ENCODE data around the gene NABP1. TPM values are rescaled to one million over a fixed set of nuclear protein-coding genes. Genes with fewer than 3 reads are reported as not detected.

The NABP1 gene
- polyA plus RNA-seq, 1 experiment, result 204 TPM

DNA sequence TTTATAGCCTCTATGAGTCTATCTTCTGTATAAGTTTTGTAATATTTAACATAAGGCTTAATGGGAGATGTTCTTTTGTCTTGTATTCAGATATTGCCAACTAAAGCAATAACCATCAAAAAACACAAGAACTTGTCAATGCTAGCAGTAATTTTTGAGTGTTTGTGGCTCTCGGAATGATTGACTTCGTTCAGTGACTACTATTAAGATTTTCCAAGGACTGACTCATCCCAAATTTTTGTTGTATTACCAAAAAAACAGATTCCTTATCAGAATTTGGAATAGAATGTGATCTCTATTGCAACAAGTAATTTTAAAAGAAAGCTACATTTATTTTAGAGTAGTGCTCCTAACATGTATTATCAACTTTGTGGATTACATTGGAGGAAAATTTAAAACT, 8.1 kb downstream of the NABP1 start:
- TF ChIP-seq, protein P1, sequence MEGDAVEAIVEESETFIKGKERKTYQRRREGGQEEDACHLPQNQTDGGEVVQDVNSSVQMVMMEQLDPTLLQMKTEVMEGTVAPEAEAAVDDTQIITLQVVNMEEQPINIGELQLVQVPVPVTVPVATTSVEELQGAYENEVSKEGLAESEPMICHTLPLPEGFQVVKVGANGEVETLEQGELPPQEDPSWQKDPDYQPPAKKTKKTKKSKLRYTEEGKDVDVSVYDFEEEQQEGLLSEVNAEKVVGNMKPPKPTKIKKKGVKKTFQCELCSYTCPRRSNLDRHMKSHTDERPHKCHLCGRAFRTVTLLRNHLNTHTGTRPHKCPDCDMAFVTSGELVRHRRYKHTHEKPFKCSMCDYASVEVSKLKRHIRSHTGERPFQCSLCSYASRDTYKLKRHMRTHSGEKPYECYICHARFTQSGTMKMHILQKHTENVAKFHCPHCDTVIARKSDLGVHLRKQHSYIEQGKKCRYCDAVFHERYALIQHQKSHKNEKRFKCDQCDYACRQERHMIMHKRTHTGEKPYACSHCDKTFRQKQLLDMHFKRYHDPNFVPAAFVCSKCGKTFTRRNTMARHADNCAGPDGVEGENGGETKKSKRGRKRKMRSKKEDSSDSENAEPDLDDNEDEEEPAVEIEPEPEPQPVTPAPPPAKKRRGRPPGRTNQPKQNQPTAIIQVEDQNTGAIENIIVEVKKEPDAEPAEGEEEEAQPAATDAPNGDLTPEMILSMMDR (IDR thresholded peaks at IDR 0.05; ENCODE audit: low read depth, low read length), result no peak
- H3K9me3 ChIP-seq (ENCODE audit: control insufficient read depth, insufficient read depth, low read length), result no peaks in the 10 kb centered on the region
- H3K27ac ChIP-seq (ENCODE audit: low read depth, low read length), result no peak overlapping the region
- ChIA-PET CTCF (interaction anchor here (0.8 to 2.0 kb wide), 4 partner anchors 10 to 120 kb away, joined by 3 to 16 read pairs (median 3); no protein-coding TSS in a partner anchor), POLR2A (interaction anchor here (0.8 to 1.4 kb wide), 3 partner anchors 8 to 108 kb away, joined by 3 to 11 read pairs (median 7); partner anchors contain the start of gene NABP1)
- no peak overlapping the region for H3K4me3 ChIP-seq (ENCODE audit: low read depth, low read length)
- no peak for DNase-seq (ENCODE audit: low read depth, low spot score)
- H3K27me3 ChIP-seq (ENCODE audit: control insufficient read depth, insufficient read depth, low read length), result no peaks in the 10 kb centered on the region

DNA sequence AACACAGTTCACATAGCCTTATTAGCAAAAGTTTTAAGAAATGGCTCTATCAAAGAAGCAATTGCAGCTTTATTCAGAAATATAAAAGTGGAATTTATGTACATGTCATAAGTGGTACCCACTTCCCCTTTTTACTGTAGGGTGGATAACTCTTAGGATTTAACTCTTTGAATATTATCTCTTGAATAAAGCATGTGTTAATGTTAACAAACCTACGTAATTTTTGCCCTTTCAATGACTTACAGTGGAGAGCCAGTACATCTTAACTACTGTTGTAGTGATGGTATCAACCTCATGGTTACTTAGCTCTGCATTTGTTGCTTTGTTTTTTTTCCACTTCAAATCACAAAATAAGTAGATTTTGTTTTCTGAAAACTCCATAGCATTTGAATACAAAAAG, 8.8 kb downstream of the NABP1 start:
- CTCF ChIA-PET, result interaction anchor here (1.0 to 2.0 kb wide), 3 partner anchors 9 to 120 kb away, joined by 3 to 16 read pairs (median 3); no protein-coding TSS in a partner anchor
- H3K4me3 ChIP-seq (ENCODE audit: low read depth, low read length), result no peak overlapping the region
- POLR2A ChIA-PET, result interaction anchor here (0.6 to 1.4 kb wide), 4 partner anchors 9 to 111 kb away, joined by 3 to 11 read pairs (median 6); partner anchors contain the start of gene NABP1

DNA sequence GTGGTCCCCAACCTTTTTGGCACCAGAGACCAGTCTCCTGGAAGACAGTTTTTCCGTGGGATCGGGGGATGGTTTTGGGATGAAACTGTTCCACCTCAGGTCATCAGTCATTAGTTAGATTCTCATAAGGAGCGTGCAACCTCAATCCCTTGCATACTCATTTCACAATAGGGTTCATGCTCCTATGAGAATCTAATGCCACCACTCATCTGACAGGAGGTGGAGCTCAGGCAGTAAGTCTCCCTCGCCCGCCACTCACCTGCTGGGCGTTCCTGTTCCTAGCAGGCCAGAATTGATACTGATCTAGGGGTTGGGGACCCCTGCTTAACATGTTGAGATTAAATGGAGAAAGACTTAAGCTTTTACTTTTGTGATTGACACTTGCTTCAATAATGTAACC, 9.9 kb downstream of the NABP1 start:
- TF ChIP-seq, protein P1 (IDR thresholded peaks at IDR 0.05; ENCODE audit: low read depth, low read length), result no peak
- no peak for DNase-seq (ENCODE audit: low read depth, low spot score)
- Histone ChIP-seq H3K9me3 (ENCODE audit: control insufficient read depth, insufficient read depth, low read length) (no peaks in the 10 kb centered on the region), H3K27me3 (ENCODE audit: control insufficient read depth, insufficient read depth, low read length) (no peaks in the 10 kb centered on the region), H3K27ac (ENCODE audit: low read depth, low read length) (no peak overlapping the region), H3K4me3 (ENCODE audit: low read depth, low read length) (no peak overlapping the region)
- ChIA-PET CTCF (interaction anchor here (0.6 to 1.0 kb wide), 3 partner anchors 117 to 121 kb away, joined by 3 to 7 read pairs (median 3); no protein-coding TSS in a partner anchor), POLR2A (interaction anchor here (0.9 kb wide), 1 partner anchor 117 kb away, joined by 3 read pairs; no protein-coding TSS in a partner anchor)

More for the DNA sequence above, 8.8 kb downstream of the NABP1 start:
- no peaks in the 10 kb centered on the region for H3K27me3 ChIP-seq (ENCODE audit: control insufficient read depth, insufficient read depth, low read length)
- H3K9me3 ChIP-seq (ENCODE audit: control insufficient read depth, insufficient read depth, low read length), result no peaks in the 10 kb centered on the region
- H3K27ac ChIP-seq (ENCODE audit: low read depth, low read length), result no peak overlapping the region
- no peak for DNase-seq (ENCODE audit: low read depth, low spot score)
- TF ChIP-seq, protein P1 (IDR thresholded peaks at IDR 0.05; ENCODE audit: low read depth, low read length), result no peak

DNA sequence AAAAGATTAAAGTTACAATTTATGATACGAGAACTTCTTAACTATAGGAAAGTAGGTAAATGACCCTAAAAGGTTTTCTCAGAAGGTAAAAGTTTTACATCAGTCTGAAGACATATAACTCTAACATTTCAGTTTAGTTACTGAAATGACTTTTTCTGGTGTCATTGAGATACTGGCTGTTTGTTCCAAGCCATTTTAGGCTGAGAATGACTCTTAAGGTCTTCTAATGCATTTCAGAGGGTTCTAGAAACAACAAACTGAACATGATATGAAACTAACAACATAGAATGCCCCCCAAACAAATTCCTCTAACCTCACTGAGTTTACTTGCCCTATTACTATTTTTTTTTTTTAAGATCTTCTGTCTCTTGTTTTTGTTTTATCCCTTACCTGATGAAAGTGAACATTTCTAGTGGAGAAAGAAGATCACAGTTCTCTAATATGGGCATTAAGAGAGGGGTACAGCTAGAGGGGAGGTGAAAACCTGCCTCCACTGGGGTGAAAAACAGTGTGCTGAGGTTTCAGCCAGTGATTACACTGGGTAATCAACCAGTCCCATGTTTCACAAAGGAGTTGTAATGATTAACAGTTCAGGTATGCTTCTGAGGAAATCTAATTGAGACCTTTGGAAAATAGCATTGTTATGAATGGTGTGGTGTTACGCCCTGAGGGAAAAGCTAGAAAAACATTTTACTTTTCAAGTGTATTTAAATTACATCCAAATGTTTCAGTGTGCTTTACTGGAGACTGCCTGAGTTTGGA, 11.2 kb downstream of the NABP1 start:
- Histone ChIP-seq H3K27me3 (ENCODE audit: control insufficient read depth, insufficient read depth, low read length) (no peaks in the 10 kb centered on the region), H3K9me3 (ENCODE audit: control insufficient read depth, insufficient read depth, low read length) (no peaks in the 10 kb centered on the region), H3K27ac (ENCODE audit: low read depth, low read length) (peak overlapping the region; percentile 32), H3K4me3 (ENCODE audit: low read depth, low read length) (no peak overlapping the region)
- TF ChIP-seq, protein P1 (IDR thresholded peaks at IDR 0.05; ENCODE audit: low read depth, low read length), result no peak
- ChIA-PET CTCF (no interaction called here), POLR2A (interaction anchor here (1.9 kb wide), 1 partner anchor 12 kb away, joined by 14 read pairs; the partner anchor contains the start of gene NABP1)
- DNase-seq (ENCODE audit: low read depth, low spot score), result no peak

DNA sequence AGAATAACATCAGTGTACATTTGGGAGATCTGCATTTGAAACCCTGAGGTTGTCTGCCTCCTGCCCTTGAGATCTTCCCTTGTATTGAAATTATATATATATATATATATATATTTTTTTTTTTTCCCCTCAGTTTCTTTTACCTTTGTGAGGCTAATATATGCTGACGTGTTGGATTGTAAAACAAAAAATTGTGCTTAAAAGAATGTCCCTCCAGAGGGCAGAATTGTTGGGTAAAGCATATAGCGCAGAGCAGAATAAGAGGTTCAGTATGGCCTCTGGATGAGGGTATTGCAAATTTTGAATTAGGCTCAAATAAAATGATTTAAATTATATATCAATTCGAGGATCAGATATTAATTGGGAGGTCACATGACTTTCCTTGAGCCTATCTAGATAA, 12.4 kb downstream of the NABP1 start:
- POLR2A ChIA-PET, result interaction anchor here (1.9 kb wide), 1 partner anchor 13 kb away, joined by 14 read pairs; the partner anchor contains the start of gene NABP1
- TF ChIP-seq, protein P1 (IDR thresholded peaks at IDR 0.05; ENCODE audit: low read depth, low read length), result no peak
- DNase-seq (ENCODE audit: low read depth, low spot score), result no peak
- Histone ChIP-seq H3K4me3 (ENCODE audit: low read depth, low read length) (no peak overlapping the region), H3K9me3 (ENCODE audit: control insufficient read depth, insufficient read depth, low read length) (no peaks in the 10 kb centered on the region), H3K27ac (ENCODE audit: low read depth, low read length) (no peak overlapping the region), H3K27me3 (ENCODE audit: control insufficient read depth, insufficient read depth, low read length) (no peaks in the 10 kb centered on the region)
- CTCF ChIA-PET, result no interaction called here
